Esophagus muscularis mucosa (tissue), 4 donors: Measurements from ENCODE around the gene TTLL5. TPM values are rescaled to one million over a fixed set of nuclear protein-coding genes. Genes with fewer than 3 reads are reported as not detected.

Source experiments
- DNase-seq: peaks from one replicate; pipeline ENCODE4 v3.0.0-alpha.2; 2017; ENCODE audit errors: extremely low spot score
- H3K27ac ChIP-seq, 4 donors: fragments of 200-600 bp; sonication (generic); replicated peaks in 1 of 4; 1 replicate in 3 of 4; 2 replicates in 1 of 4; pipeline ENCODE4 v1.5.1; 2016 to 2019; ENCODE audit warnings: mild to moderate bottlenecking in 1 of 4
- H3K27me3 ChIP-seq, 4 donors: fragments of 200-600 bp; sonication (generic); one replicate each; pipeline versions ENCODE4 v1.5.1 to v1.6.0; 2016 to 2019
- H3K36me3 ChIP-seq, 4 donors: fragments of 200-600 bp; sonication (generic); one replicate each; pipeline ENCODE4 v1.5.1; 2016 to 2019
- H3K4me1 ChIP-seq, 4 donors: fragments of 200-600 bp; sonication (generic); one replicate each; pipeline ENCODE4 v1.5.1; 2016 to 2019
- H3K4me3 ChIP-seq, 4 donors: fragments of 200-600 bp; sonication (generic); 1 replicate in 2 of 4; 2 replicates in 2 of 4; pipeline ENCODE4 v1.5.1; 2016 to 2019; ENCODE audit warnings: mild to moderate bottlenecking in 4 of 4, moderate library complexity in 1 of 4
- H3K9me3 ChIP-seq, 4 donors: fragments of 200-600 bp; sonication (generic); 1 replicate in 3 of 4; 2 replicates in 1 of 4; pipeline ENCODE4 v1.5.1; 2016 to 2019
- CTCF ChIP-seq, 3 experiments: fragments of 200-600 bp in 2 of 3; fragments of 450-650 bp in 1 of 3; sonication (generic) in 2 of 3; IDR thresholded peaks; one replicate each; pipeline ENCODE4 v1.5.1; 2017 to 2019; ENCODE audit warnings: antibody characterized with exemption in 3 of 3, mild to moderate bottlenecking in 2 of 3, moderate library complexity in 1 of 3
- EP300 ChIP-seq: sonication (generic); formaldehyde crosslinking; IDR thresholded peaks from one replicate; pipeline ENCODE4 v1.6.1; 2017; ENCODE audit warnings: antibody characterized with exemption
- POLR2A ChIP-seq: fragments of 450-650 bp; IDR thresholded peaks from one replicate; pipeline ENCODE4 v1.6.1; 2017; ENCODE audit warnings: antibody characterized with exemption, moderate library complexity, mild to moderate bottlenecking, low read depth
- POLR2AphosphoS5 ChIP-seq, 2 donors: sonication (generic); formaldehyde crosslinking; IDR thresholded peaks; one replicate each; pipeline ENCODE4 v1.6.1; 2017; ENCODE audit warnings: antibody characterized with exemption in 2 of 2
- WGBS: methylation state at CpG from one replicate; pipeline ENCODE4 v1.1.5; 2018; 5-methylcytosine and 5-hydroxymethylcytosine counted together
- intact Hi-C: fragments of 100-400 bp; cut with DNase I; formaldehyde crosslinking; loops from one replicate; pipeline ENCODE4 v1.15.1; 2023
- total RNA-seq, 4 donors: library from RNA; depleted of rRNA; stranded (reverse); fragments of >200 nt; gene quantifications; one replicate each; pipeline versions ENCODE4 v1.1.0 to v1.2.1, GENCODE V29; 2016

The TTLL5 gene
- total RNA-seq, 4 donors from 2014 or later = 16.9 to 26.6 (median 21.2) TPM

GRCh38 chr14:75811872-75812499, 150.9 kb downstream of the TTLL5 start:
- H3K27ac ChIP-seq = no peak overlapping the region
- DNase-seq = no peak

GRCh38 chr14:75812622-75813021, 151.6 kb downstream of the TTLL5 start:
- Histone ChIP-seq H3K27ac (no peak overlapping the region), H3K4me1 (peaks cover 0 to 12% (median 0%) of the 10 kb centered on the region in 4 donors), H3K4me3 (no peak overlapping the region), H3K27me3 (no peaks in the 10 kb centered on the region), H3K36me3 (peaks cover 0 to 10% (median 5%) of the 10 kb centered on the region in 4 donors), H3K9me3 (no peaks in the 10 kb centered on the region)
- intact Hi-C loops = no loop called here
- TF ChIP-seq POLR2AphosphoS5 (IDR thresholded peaks at IDR 0.05) (no peak), POLR2A (no peak), EP300 (no peak), CTCF (IDR thresholded peaks at IDR 0.05) (no peak)
- DNase-seq = no peak
- 78% methylated on average over 4 of the region's 4 CpGs for WGBS

More at GRCh38 chr14:75811872-75812499, 150.9 kb downstream of the TTLL5 start:
- no peak overlapping the region for H3K4me3 ChIP-seq
- no peaks in the 10 kb centered on the region for H3K9me3 ChIP-seq
- no peak for TF ChIP-seq CTCF (IDR thresholded peaks at IDR 0.05)
- no peak for TF ChIP-seq POLR2AphosphoS5 (IDR thresholded peaks at IDR 0.05)
- TF ChIP-seq EP300 = no peak
- no peak for TF ChIP-seq POLR2A
- peaks cover 0 to 12% (median 1%) of the 10 kb centered on the region in 4 donors for H3K4me1 ChIP-seq
- H3K27me3 ChIP-seq = no peaks in the 10 kb centered on the region
- intact Hi-C loops = no loop called here
- WGBS = 67% methylated on average over 7 of the region's 7 CpGs
- peaks cover 0 to 10% (median 5%) of the 10 kb centered on the region in 4 donors for H3K36me3 ChIP-seq

- Histone ChIP-seq H3K9me3 (no peaks in the 10 kb centered on the region), H3K27ac (no peak overlapping the region), H3K4me3 (no peak overlapping the region), H3K4me1 (peaks cover 25 to 42% (median 40%) of the 10 kb centered on the region in 4 donors), H3K27me3 (no peaks in the 10 kb centered on the region), H3K36me3 (peaks cover 0 to 12% (median 8%) of the 10 kb centered on the region in 4 donors)
- WGBS = 94% methylated on average over 4 of the region's 4 CpGs
- TF ChIP-seq POLR2A = no peak
- no peak for TF ChIP-seq POLR2AphosphoS5 (IDR thresholded peaks at IDR 0.05)
- no peak for TF ChIP-seq CTCF (IDR thresholded peaks at IDR 0.05)
- TF ChIP-seq EP300 = no peak
- intact Hi-C loops = no loop called here
- no peak for DNase-seq
Observed at GRCh38 chr14:75820761-75821160, 159.7 kb downstream of the TTLL5 start.

DNA sequence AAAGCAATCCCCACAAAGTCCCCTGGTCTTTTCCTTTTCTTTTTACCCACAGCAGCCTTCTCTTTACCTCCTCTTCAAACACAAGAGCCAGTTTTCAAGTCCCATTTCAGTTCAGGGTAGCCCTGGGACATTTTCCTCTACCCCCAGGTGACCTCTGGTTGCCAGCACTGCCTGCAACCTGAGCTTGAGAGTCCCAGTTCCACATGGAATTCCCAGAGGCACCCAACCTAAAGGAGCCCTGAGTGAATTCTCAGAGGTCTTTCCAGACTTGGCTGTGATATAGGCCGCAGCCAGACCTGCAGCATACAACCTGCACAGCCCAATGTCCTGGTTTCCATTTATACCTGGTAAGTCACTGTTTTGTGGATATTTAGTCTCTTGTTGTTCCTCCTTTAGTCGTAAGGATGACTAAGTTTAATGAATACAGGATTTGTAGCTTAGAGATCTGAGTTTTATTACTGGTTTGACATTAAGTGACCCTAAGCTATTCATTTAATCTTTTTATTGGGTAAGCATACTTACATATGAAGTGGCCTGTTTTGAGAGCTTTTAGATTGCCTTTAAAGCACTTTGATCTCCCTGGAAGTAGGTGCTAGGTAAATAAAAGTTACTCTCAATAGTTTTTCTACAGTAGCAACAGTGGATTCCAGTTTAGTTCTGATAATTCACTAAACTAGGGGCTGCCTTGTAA, 160.9 kb downstream of the TTLL5 start:
- H3K4me1 ChIP-seq = peaks cover 28 to 55% (median 48%) of the 10 kb centered on the region in 4 donors
- H3K4me3 ChIP-seq = no peak overlapping the region
- 85% methylated on average over 2 of the region's 2 CpGs for WGBS
- DNase-seq = no peak
- H3K9me3 ChIP-seq = no peaks in the 10 kb centered on the region
- peak overlapping the region in 3 of 4 donors; percentile 83 to 86 (median 86) for H3K27ac ChIP-seq
- TF ChIP-seq EP300 (no peak), CTCF (IDR thresholded peaks at IDR 0.05) (no peak), POLR2AphosphoS5 (IDR thresholded peaks at IDR 0.05) (no peak)
- intact Hi-C loops = no loop called here
- peaks cover 0 to 12% (median 8%) of the 10 kb centered on the region in 4 donors for H3K36me3 ChIP-seq
- H3K27me3 ChIP-seq = no peaks in the 10 kb centered on the region
